ENCODE data around the gene PLCH1.

GRCh38 chr3:155335724-155336354, 409.0 kb downstream of the PLCH1 start:
- TF ChIP-seq, protein P1, sequence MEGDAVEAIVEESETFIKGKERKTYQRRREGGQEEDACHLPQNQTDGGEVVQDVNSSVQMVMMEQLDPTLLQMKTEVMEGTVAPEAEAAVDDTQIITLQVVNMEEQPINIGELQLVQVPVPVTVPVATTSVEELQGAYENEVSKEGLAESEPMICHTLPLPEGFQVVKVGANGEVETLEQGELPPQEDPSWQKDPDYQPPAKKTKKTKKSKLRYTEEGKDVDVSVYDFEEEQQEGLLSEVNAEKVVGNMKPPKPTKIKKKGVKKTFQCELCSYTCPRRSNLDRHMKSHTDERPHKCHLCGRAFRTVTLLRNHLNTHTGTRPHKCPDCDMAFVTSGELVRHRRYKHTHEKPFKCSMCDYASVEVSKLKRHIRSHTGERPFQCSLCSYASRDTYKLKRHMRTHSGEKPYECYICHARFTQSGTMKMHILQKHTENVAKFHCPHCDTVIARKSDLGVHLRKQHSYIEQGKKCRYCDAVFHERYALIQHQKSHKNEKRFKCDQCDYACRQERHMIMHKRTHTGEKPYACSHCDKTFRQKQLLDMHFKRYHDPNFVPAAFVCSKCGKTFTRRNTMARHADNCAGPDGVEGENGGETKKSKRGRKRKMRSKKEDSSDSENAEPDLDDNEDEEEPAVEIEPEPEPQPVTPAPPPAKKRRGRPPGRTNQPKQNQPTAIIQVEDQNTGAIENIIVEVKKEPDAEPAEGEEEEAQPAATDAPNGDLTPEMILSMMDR (IDR thresholded peaks at IDR 0.05; ENCODE audit: borderline replicate concordance, extremely low read depth, low read length, poor library complexity, severe bottlenecking), result no peak
- TF ChIP-seq EZH2 (IDR thresholded peaks at IDR 0.05; ENCODE audit: borderline replicate concordance, low read depth, low read length, severe bottlenecking), result no peak

Measured in DND-41 (cell line).